CD4-positive, CD25-positive, alpha-beta regulatory T cell (primary cell): ENCODE measurements around the gene PPFIBP1. TPM values are rescaled to one million over a fixed set of nuclear protein-coding genes. Genes with fewer than 3 reads are reported as not detected.
A peak's percentile ranks its signal among the peaks of the same experiment; 100 is the strongest.

ENCODE experiments used
- ATAC-seq, 2 donors: fragments of 150-1000 bp; cut with Tn5 transposase; one replicate each; pipeline ENCODE4 v1.10.0; 2021; ENCODE audit warnings: low read depth in 2 of 2, moderate number of reproducible peaks in 2 of 2, moderate library complexity in 1 of 2
- DNase-seq, 3 donors: peaks; one replicate each; pipeline versions ENCODE4 v3.0.0 to v3.0.0-alpha.2; 2012 to 2022; ENCODE audit warnings: mixed read lengths in 1 of 3
- H3K27ac ChIP-seq: one replicate; pipeline ENCODE4 v1.7.0; 2013; ENCODE audit warnings: mild to moderate bottlenecking, low read length; ENCODE audit not compliant: insufficient read depth, poor library complexity, severe bottlenecking
- H3K27me3 ChIP-seq: one replicate; pipeline ENCODE4 v1.7.0; 2013; ENCODE audit warnings: low read length; ENCODE audit not compliant: control insufficient read depth, insufficient read depth
- H3K36me3 ChIP-seq: one replicate; pipeline ENCODE4 v1.7.0; 2013; ENCODE audit warnings: mild to moderate bottlenecking, low read length, moderate library complexity; ENCODE audit not compliant: control insufficient read depth, insufficient read depth
- H3K4me1 ChIP-seq: 2 replicates; pipeline ENCODE4 v1.7.0; 2013; ENCODE audit warnings: mild to moderate bottlenecking, low read length; ENCODE audit not compliant: insufficient read depth, control insufficient read depth, poor library complexity, severe bottlenecking
- H3K4me3 ChIP-seq: one replicate; pipeline ENCODE4 v1.7.0; 2013; ENCODE audit warnings: low read depth, mild to moderate bottlenecking, low read length, moderate library complexity
- H3K9me3 ChIP-seq, 2 experiments: 1 replicate in 1 of 2; 2 replicates in 1 of 2; pipeline ENCODE4 v1.7.0; 2013; ENCODE audit warnings: low read length in 2 of 2, mild to moderate bottlenecking in 1 of 2, moderate library complexity in 1 of 2; ENCODE audit not compliant: control insufficient read depth in 2 of 2
- H3K27ac Mint-ChIP-seq, 3 donors: one replicate each; pipeline ENCODE4 v1.8.0; 2020 to 2022; ENCODE audit warnings: mild to moderate bottlenecking in 3 of 3, mixed read lengths in 3 of 3, moderate library complexity in 2 of 3
- H3K27me3 Mint-ChIP-seq: one replicate; pipeline ENCODE4 v1.8.0; 2022; ENCODE audit warnings: mild to moderate bottlenecking, mixed read lengths
- H3K36me3 Mint-ChIP-seq: one replicate; pipeline ENCODE4 v1.8.0; 2020; ENCODE audit warnings: mixed read lengths
- H3K4me1 Mint-ChIP-seq, 4 donors: one replicate each; pipeline ENCODE4 v1.8.0; 2020 to 2022; ENCODE audit warnings: mixed read lengths in 4 of 4, mild to moderate bottlenecking in 1 of 4
- H3K4me3 Mint-ChIP-seq, 4 donors: one replicate each; pipeline ENCODE4 v1.8.0; 2020 to 2022; ENCODE audit warnings: mild to moderate bottlenecking in 4 of 4, mixed read lengths in 4 of 4, moderate library complexity in 3 of 4
- H3K9me3 Mint-ChIP-seq, 7 donors: one replicate each; pipeline ENCODE4 v1.8.0; 2020 to 2022; ENCODE audit warnings: mixed read lengths in 7 of 7, mild to moderate bottlenecking in 3 of 7, moderate library complexity in 2 of 7
- polyA plus RNA-seq, 4 donors: library from polyadenylated mRNA; unstranded; fragments of 300-500 nt; fragmentation: Illumina TruSeq; gene quantifications; one replicate each; pipeline ENCODE4 v1.2.3, GENCODE V29; 2021
- total RNA-seq: library from RNA; stranded (reverse); gene quantifications from one replicate; pipeline ENCODE4 v1.2.3, GENCODE V29; 2022

PPFIBP1 gene
- 6.6 TPM for total RNA-seq
- 1 to 10 TPM; 1.0 to 2.8 (median 1.8) TPM for polyA plus RNA-seq

GRCh38 chr12:27523642-27524493 lies at the start of gene PPFIBP1:
TSS of gene PPFIBP1 (plus strand) at chr12:27524206. CDS start at chr12:27633397, 109,191 bp downstream.
- Histone ChIP-seq H3K9me3 (no peaks in the 10 kb centered on the region), H3K36me3 (no peaks in the 10 kb centered on the region), H3K4me1 (peaks cover 17% of the 10 kb centered on the region), H3K27ac (peak within 1 kb of the TSS; percentile 73), H3K4me3 (peak within 1 kb of the TSS; percentile 98), H3K27me3 (peaks cover 14% of the 10 kb centered on the region)
- peaks cover 0 to 4% (median 0%) of the 10 kb centered on the region in 7 donors for H3K9me3 Mint-ChIP-seq
- peak; percentile 86 to 95 (median 94) for DNase-seq
- H3K4me3 Mint-ChIP-seq: peak within 1 kb of the TSS; percentile 93 to 99 (median 97)
- peaks cover 12 to 30% (median 20%) of the 10 kb centered on the region in 4 donors for H3K4me1 Mint-ChIP-seq
- peaks cover 47% of the 10 kb centered on the region for H3K27me3 Mint-ChIP-seq
- no peaks in the 10 kb centered on the region for H3K36me3 Mint-ChIP-seq
- peak within 1 kb of the TSS; percentile 93 to 98 (median 94) for H3K27ac Mint-ChIP-seq
- peak; percentile 94 to 95 for ATAC-seq

- no peak for ATAC-seq
- Mint-ChIP-seq H3K27me3 (peaks cover 7% of the 10 kb centered on the region), H3K4me1 (no peaks in the 10 kb centered on the region), H3K9me3 (peaks cover 0 to 24% (median 15%) of the 10 kb centered on the region in 7 donors), H3K27ac (no peak overlapping the region), H3K4me3 (no peak overlapping the region), H3K36me3 (no peaks in the 10 kb centered on the region)
- H3K9me3 ChIP-seq: peaks cover 18 to 23% of the 10 kb centered on the region in 2 experiments
- H3K27ac ChIP-seq: no peak overlapping the region
- no peaks in the 10 kb centered on the region for H3K4me1 ChIP-seq
- DNase-seq: no peak
- H3K36me3 ChIP-seq: no peaks in the 10 kb centered on the region
- no peak overlapping the region for H3K4me3 ChIP-seq
- H3K27me3 ChIP-seq: no peaks in the 10 kb centered on the region
Measured at GRCh38 chr12:27474344-27474743, 49.7 kb upstream of the PPFIBP1 start.

GRCh38 chr12:27477049-27477448 lies 47.0 kb upstream of the PPFIBP1 start:
- DNase-seq (no peak), ATAC-seq (no peak)
- Histone ChIP-seq H3K4me1 (no peaks in the 10 kb centered on the region), H3K9me3 (peaks cover 18 to 23% of the 10 kb centered on the region in 2 experiments), H3K36me3 (no peaks in the 10 kb centered on the region), H3K4me3 (no peak overlapping the region), H3K27ac (no peak overlapping the region), H3K27me3 (no peaks in the 10 kb centered on the region)
- H3K27me3 Mint-ChIP-seq: peaks cover 7% of the 10 kb centered on the region
- H3K27ac Mint-ChIP-seq: peak overlapping the region in 1 of 3 donors; percentile 82
- no peak overlapping the region for H3K4me3 Mint-ChIP-seq
- H3K36me3 Mint-ChIP-seq: no peaks in the 10 kb centered on the region
- no peaks in the 10 kb centered on the region for H3K4me1 Mint-ChIP-seq
- H3K9me3 Mint-ChIP-seq: peaks cover 0 to 24% (median 18%) of the 10 kb centered on the region in 7 donors

- Histone ChIP-seq H3K9me3 (peaks cover 18 to 23% of the 10 kb centered on the region in 2 experiments), H3K4me3 (no peak overlapping the region), H3K4me1 (no peaks in the 10 kb centered on the region), H3K36me3 (no peaks in the 10 kb centered on the region), H3K27me3 (no peaks in the 10 kb centered on the region), H3K27ac (no peak overlapping the region)
- H3K27me3 Mint-ChIP-seq: peaks cover 7% of the 10 kb centered on the region
- no peak overlapping the region for H3K4me3 Mint-ChIP-seq
- H3K9me3 Mint-ChIP-seq: peaks cover 0 to 24% (median 18%) of the 10 kb centered on the region in 7 donors
- DNase-seq (no peak), ATAC-seq (no peak)
- H3K36me3 Mint-ChIP-seq: no peaks in the 10 kb centered on the region
- H3K27ac Mint-ChIP-seq: no peak overlapping the region
- no peaks in the 10 kb centered on the region for H3K4me1 Mint-ChIP-seq
Measured at GRCh38 chr12:27478949-27479348, 45.1 kb upstream of the PPFIBP1 start.

- H3K9me3 ChIP-seq: peaks cover 18 to 23% of the 10 kb centered on the region in 2 experiments
- H3K9me3 Mint-ChIP-seq: peaks cover 0 to 24% (median 17%) of the 10 kb centered on the region in 7 donors
- H3K4me3 ChIP-seq: no peak overlapping the region
- no peaks in the 10 kb centered on the region for H3K27me3 ChIP-seq
- ATAC-seq: no peak
- H3K4me3 Mint-ChIP-seq: no peak overlapping the region
- no peaks in the 10 kb centered on the region for H3K4me1 Mint-ChIP-seq
- H3K36me3 ChIP-seq: no peaks in the 10 kb centered on the region
- peaks cover 7% of the 10 kb centered on the region for H3K27me3 Mint-ChIP-seq
- H3K27ac ChIP-seq: no peak overlapping the region
- H3K4me1 ChIP-seq: no peaks in the 10 kb centered on the region
- no peak overlapping the region for H3K27ac Mint-ChIP-seq
- no peaks in the 10 kb centered on the region for H3K36me3 Mint-ChIP-seq
- no peak for DNase-seq
Measured at GRCh38 chr12:27480016-27480415, 44.0 kb upstream of the PPFIBP1 start.

GRCh38 chr12:27486961-27487360 lies 37.0 kb upstream of the PPFIBP1 start:
- H3K9me3 Mint-ChIP-seq: peaks cover 0 to 3% (median 0%) of the 10 kb centered on the region in 7 donors
- ATAC-seq (no peak), DNase-seq (no peak)
- H3K36me3 Mint-ChIP-seq: no peaks in the 10 kb centered on the region
- H3K9me3 ChIP-seq: no peaks in the 10 kb centered on the region
- no peak overlapping the region for H3K4me3 ChIP-seq
- H3K4me3 Mint-ChIP-seq: no peak overlapping the region
- H3K27me3 Mint-ChIP-seq: peaks cover 13% of the 10 kb centered on the region
- H3K4me1 ChIP-seq: no peaks in the 10 kb centered on the region
- H3K27ac ChIP-seq: no peak overlapping the region
- no peaks in the 10 kb centered on the region for H3K36me3 ChIP-seq
- H3K4me1 Mint-ChIP-seq: no peaks in the 10 kb centered on the region
- no peaks in the 10 kb centered on the region for H3K27me3 ChIP-seq
- no peak overlapping the region for H3K27ac Mint-ChIP-seq

GRCh38 chr12:27488479-27488878 lies 35.5 kb upstream of the PPFIBP1 start:
- H3K4me1 Mint-ChIP-seq: no peaks in the 10 kb centered on the region
- Histone ChIP-seq H3K9me3 (no peaks in the 10 kb centered on the region), H3K36me3 (no peaks in the 10 kb centered on the region), H3K27me3 (no peaks in the 10 kb centered on the region), H3K27ac (no peak overlapping the region), H3K4me3 (no peak overlapping the region), H3K4me1 (no peaks in the 10 kb centered on the region)
- peaks cover 0 to 3% (median 0%) of the 10 kb centered on the region in 7 donors for H3K9me3 Mint-ChIP-seq
- no peak overlapping the region for H3K27ac Mint-ChIP-seq
- no peak overlapping the region for H3K4me3 Mint-ChIP-seq
- H3K36me3 Mint-ChIP-seq: no peaks in the 10 kb centered on the region
- DNase-seq (peak in 1 of 3 donors; percentile 17), ATAC-seq (no peak)
- peaks cover 24% of the 10 kb centered on the region for H3K27me3 Mint-ChIP-seq
